ENCODE results near the gene FGFBP1.

GRCh38 chr4:15890246-15890829 lies 48.2 kb downstream of the FGFBP1 start:
- TF ChIP-seq, protein P1, sequence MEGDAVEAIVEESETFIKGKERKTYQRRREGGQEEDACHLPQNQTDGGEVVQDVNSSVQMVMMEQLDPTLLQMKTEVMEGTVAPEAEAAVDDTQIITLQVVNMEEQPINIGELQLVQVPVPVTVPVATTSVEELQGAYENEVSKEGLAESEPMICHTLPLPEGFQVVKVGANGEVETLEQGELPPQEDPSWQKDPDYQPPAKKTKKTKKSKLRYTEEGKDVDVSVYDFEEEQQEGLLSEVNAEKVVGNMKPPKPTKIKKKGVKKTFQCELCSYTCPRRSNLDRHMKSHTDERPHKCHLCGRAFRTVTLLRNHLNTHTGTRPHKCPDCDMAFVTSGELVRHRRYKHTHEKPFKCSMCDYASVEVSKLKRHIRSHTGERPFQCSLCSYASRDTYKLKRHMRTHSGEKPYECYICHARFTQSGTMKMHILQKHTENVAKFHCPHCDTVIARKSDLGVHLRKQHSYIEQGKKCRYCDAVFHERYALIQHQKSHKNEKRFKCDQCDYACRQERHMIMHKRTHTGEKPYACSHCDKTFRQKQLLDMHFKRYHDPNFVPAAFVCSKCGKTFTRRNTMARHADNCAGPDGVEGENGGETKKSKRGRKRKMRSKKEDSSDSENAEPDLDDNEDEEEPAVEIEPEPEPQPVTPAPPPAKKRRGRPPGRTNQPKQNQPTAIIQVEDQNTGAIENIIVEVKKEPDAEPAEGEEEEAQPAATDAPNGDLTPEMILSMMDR (conservative IDR thresholded peaks at IDR 0.05; ENCODE audit: low read depth, low read length) = no peak
- TF ChIP-seq FOS (IDR thresholded peaks at IDR 0.05; ENCODE audit: low read depth, low read length) (no peak), POLR2A (IDR thresholded peaks at IDR 0.05; ENCODE audit: low read depth, low read length) (no peak), CEBPB (IDR thresholded peaks at IDR 0.05; ENCODE audit: low read depth, low read length) (no peak), MAFK (IDR thresholded peaks at IDR 0.05; ENCODE audit: low read depth, low read length) (no peak), SMC3 (IDR thresholded peaks at IDR 0.05; ENCODE audit: low read depth, low read length) (no peak), MXI1 (IDR thresholded peaks at IDR 0.05; ENCODE audit: borderline replicate concordance, low read depth, low read length) (no peak), RCOR1 (IDR thresholded peaks at IDR 0.05; ENCODE audit: insufficient replicate concordance, low read length) (no peak), ELK1 (IDR thresholded peaks at IDR 0.05; ENCODE audit: borderline replicate concordance, low read depth, low read length) (no peak), CHD1 (IDR thresholded peaks at IDR 0.05; ENCODE audit: low read depth, low read length) (no peak), BHLHE40 (IDR thresholded peaks at IDR 0.05; ENCODE audit: low read depth, low read length) (no peak)
- TF ChIP-seq, protein P2, sequence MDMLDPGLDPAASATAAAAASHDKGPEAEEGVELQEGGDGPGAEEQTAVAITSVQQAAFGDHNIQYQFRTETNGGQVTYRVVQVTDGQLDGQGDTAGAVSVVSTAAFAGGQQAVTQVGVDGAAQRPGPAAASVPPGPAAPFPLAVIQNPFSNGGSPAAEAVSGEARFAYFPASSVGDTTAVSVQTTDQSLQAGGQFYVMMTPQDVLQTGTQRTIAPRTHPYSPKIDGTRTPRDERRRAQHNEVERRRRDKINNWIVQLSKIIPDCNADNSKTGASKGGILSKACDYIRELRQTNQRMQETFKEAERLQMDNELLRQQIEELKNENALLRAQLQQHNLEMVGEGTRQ (IDR thresholded peaks at IDR 0.05; ENCODE audit: low read depth, low read length) = no peak

Data from IMR-90 (cell line).